Caco-2 (cell line): Measurements from ENCODE around the gene NGF. TPM values are rescaled to one million over a fixed set of nuclear protein-coding genes. Genes with fewer than 3 reads are reported as not detected.
"Not testable (repeated sequence)": the region's sequence is repeated elsewhere in the genome, so short reads cannot be mapped to it uniquely, and the experiment has no call there.

Experiments used
- BruUV-seq: library from RNA; stranded (reverse); fragments of 400-500 nt; replicated peaks from 2 replicates; lab custom pipeline; 2021; lab: Mats Ljungman, UMichigan
- CTCF ChIA-PET: fragments of 300-600 bp; sonication (Branson Sonifier 250); formaldehyde crosslinking; loops from one replicate; lab custom pipeline; 2022; ENCODE audit warnings: antibody characterized with exemption; lab: Charles Lee
- POLR2A ChIA-PET: fragments of 300-600 bp; sonication (Branson Sonifier 250); formaldehyde crosslinking; loops from one replicate; lab custom pipeline; 2022; ENCODE audit warnings: antibody characterized with exemption; lab: Charles Lee
- DNase-seq, 2 experiments: peaks; one replicate each; pipeline versions ENCODE4 v3.0.0 to v3.0.0-alpha.2; 2020 to 2022
- H3K27me3 ChIP-seq: replicated peaks from 2 replicates; pipeline ENCODE4 v1.6.0; 2011; ENCODE audit warnings: low read length; ENCODE audit not compliant: control insufficient read depth, insufficient read depth
- H3K36me3 ChIP-seq: 2 replicates; pipeline ENCODE4 v1.5.1; 2011; ENCODE audit warnings: low read length; ENCODE audit not compliant: control insufficient read depth, insufficient read depth
- H3K4me1 ChIP-seq: fragments of 250-450 bp; sonication (Bioruptor Pico); 2 replicates; pipeline ENCODE4 v1.5.1; 2020; ENCODE audit warnings: mild to moderate bottlenecking
- H3K4me3 ChIP-seq: 2 replicates; pipeline ENCODE4 v1.5.1; 2011; ENCODE audit warnings: low read depth, mild to moderate bottlenecking, control low read depth, low read length
- H3K9me3 ChIP-seq: fragments of 250-450 bp; sonication (Bioruptor Pico); 2 replicates; pipeline ENCODE4 v1.5.1; 2020; ENCODE audit warnings: mild to moderate bottlenecking, moderate library complexity
- H3K27ac Mint-ChIP-seq: one replicate; pipeline ENCODE4 v1.8.0; 2022; ENCODE audit warnings: mixed read lengths; ENCODE audit not compliant: unreplicated experiment
- H3K27me3 Mint-ChIP-seq: one replicate; pipeline ENCODE4 v1.8.0; 2022; ENCODE audit warnings: mixed read lengths; ENCODE audit not compliant: insufficient read depth, unreplicated experiment
- H3K36me3 Mint-ChIP-seq: one replicate; pipeline ENCODE4 v1.8.0; 2022; ENCODE audit warnings: mild to moderate bottlenecking, mixed read lengths; ENCODE audit not compliant: insufficient read depth, unreplicated experiment
- H3K4me1 Mint-ChIP-seq: one replicate; pipeline ENCODE4 v1.8.0; 2022; ENCODE audit warnings: low read depth, mixed read lengths; ENCODE audit not compliant: unreplicated experiment
- H3K4me3 Mint-ChIP-seq: one replicate; pipeline ENCODE4 v1.8.0; 2022; ENCODE audit warnings: mild to moderate bottlenecking, moderate library complexity, mixed read lengths; ENCODE audit not compliant: unreplicated experiment
- H3K9me3 Mint-ChIP-seq: one replicate; pipeline ENCODE4 v1.8.0; 2022; ENCODE audit warnings: mixed read lengths; ENCODE audit not compliant: unreplicated experiment
- CTCF ChIP-seq, 2 experiments: fragments of 200-600 bp in 1 of 2; IDR thresholded peaks; 1 replicate in 1 of 2; 2 replicates in 1 of 2; pipeline versions ENCODE4 v1.5.1 to v1.8.0; 2011 to 2022; ENCODE audit warnings: antibody characterized with exemption in 1 of 2, control low read depth in 1 of 2, inconsistent platforms in 1 of 2, low read depth in 1 of 2, low read length in 1 of 2, mild to moderate bottlenecking in 1 of 2, moderate library complexity in 1 of 2; ENCODE audit not compliant: insufficient read depth in 1 of 2, severe bottlenecking in 1 of 2, unreplicated experiment in 1 of 2
- intact Hi-C: fragments of 100-400 bp; cut with micrococcal nuclease; formaldehyde crosslinking; loops from one replicate; pipeline ENCODE4 v1.10.0; 2022; ENCODE audit not compliant: unreplicated experiment
- total RNA-seq: library from RNA; stranded (reverse); gene quantifications from 2 replicates; pipeline ENCODE4 v1.2.3, GENCODE V29; 2022

NGF gene
- total RNA-seq, 1 experiment from 2014 or later, result not detected

- no peaks in the 10 kb centered on the region for H3K27me3 ChIP-seq
- no peaks in the 10 kb centered on the region for H3K9me3 Mint-ChIP-seq
- no peak overlapping the region for H3K27ac Mint-ChIP-seq
- CTCF ChIA-PET, result no interaction called here
- H3K4me1 ChIP-seq, result no peaks in the 10 kb centered on the region
- intact Hi-C loops, result no loop called here
- H3K4me3 Mint-ChIP-seq, result no peak overlapping the region
- POLR2A ChIA-PET, result no interaction called here
- H3K27me3 Mint-ChIP-seq, result no peaks in the 10 kb centered on the region
- no peaks in the 10 kb centered on the region for H3K36me3 Mint-ChIP-seq
- H3K4me1 Mint-ChIP-seq, result no peaks in the 10 kb centered on the region
- no peaks in the 10 kb centered on the region for H3K36me3 ChIP-seq
- DNase-seq, result no peak
- no peaks in the 10 kb centered on the region for H3K9me3 ChIP-seq
- no TSS peak for BruUV-seq
- no peak overlapping the region for H3K4me3 ChIP-seq
- no peak for TF ChIP-seq CTCF (IDR thresholded peaks at IDR 0.05; ENCODE audit: insufficient read depth in 1 of 2, low read depth in 1 of 2, low read length in 1 of 2, severe bottlenecking in 1 of 2, unreplicated experiment in 1 of 2)
Observed at GRCh38 chr1:115363171-115363570, 25.1 kb upstream of the NGF start.

- H3K4me1 Mint-ChIP-seq, H3K27ac Mint-ChIP-seq, H3K9me3 ChIP-seq, POLR2A ChIA-PET, H3K4me3 Mint-ChIP-seq, H3K27me3 ChIP-seq, DNase-seq, H3K9me3 Mint-ChIP-seq, H3K4me1 ChIP-seq, H3K36me3 Mint-ChIP-seq, H3K36me3 ChIP-seq, H3K27me3 Mint-ChIP-seq, BruUV-seq, H3K4me3 ChIP-seq, CTCF ChIA-PET, intact Hi-C loops: not testable (repeated sequence)
Observed at GRCh38 chr1:115360505-115361129, 22.6 kb upstream of the NGF start.

GRCh38 chr1:115359787-115360452 is 21.9 kb upstream of the NGF start:
- H3K27me3 ChIP-seq, H3K27ac Mint-ChIP-seq, H3K9me3 Mint-ChIP-seq, H3K4me3 Mint-ChIP-seq, H3K36me3 ChIP-seq, CTCF ChIA-PET, H3K4me1 Mint-ChIP-seq, H3K27me3 Mint-ChIP-seq, H3K9me3 ChIP-seq, BruUV-seq, H3K36me3 Mint-ChIP-seq, intact Hi-C loops, POLR2A ChIA-PET, H3K4me3 ChIP-seq, DNase-seq, H3K4me1 ChIP-seq: not testable (repeated sequence)

- ChIA-PET CTCF (no interaction called here), POLR2A (interaction anchor here (0.5 kb wide), 1 partner anchor 8 kb away, joined by 4 read pairs; no protein-coding TSS in a partner anchor)
- Mint-ChIP-seq H3K4me3 (no peak overlapping the region), H3K9me3 (no peaks in the 10 kb centered on the region), H3K4me1 (no peaks in the 10 kb centered on the region), H3K36me3 (no peaks in the 10 kb centered on the region), H3K27me3 (no peaks in the 10 kb centered on the region), H3K27ac (no peak overlapping the region)
- BruUV-seq, result no TSS peak
- H3K9me3 ChIP-seq, result no peaks in the 10 kb centered on the region
- no peaks in the 10 kb centered on the region for H3K4me1 ChIP-seq
- no peaks in the 10 kb centered on the region for H3K27me3 ChIP-seq
- no peak for TF ChIP-seq CTCF (IDR thresholded peaks at IDR 0.05; ENCODE audit: insufficient read depth in 1 of 2, low read depth in 1 of 2, low read length in 1 of 2, severe bottlenecking in 1 of 2, unreplicated experiment in 1 of 2)
- no peak overlapping the region for H3K4me3 ChIP-seq
- peak; percentile 41 to 51 for DNase-seq
- no peaks in the 10 kb centered on the region for H3K36me3 ChIP-seq
- intact Hi-C loops, result no loop called here
Observed at GRCh38 chr1:115356356-115356755, 18.3 kb upstream of the NGF start.
